NCI-H510A (cell line): ENCODE results near the gene ZNF594.
"Not testable (repeated sequence)": the region's sequence is repeated elsewhere in the genome, so short reads cannot be mapped to it uniquely, and the experiment has no call there.

Source experiments
- DNase-seq: peaks from one replicate; lab custom pipeline; 2025; lab: John Stamatoyannopoulos, UW

Gene ZNF594

GRCh38 chr17:5136580-5137412, 54.9 kb downstream of the ZNF594 start:
- DNase-seq: not testable (repeated sequence)

GRCh38 chr17:5135726-5136579, 55.7 kb downstream of the ZNF594 start:
- DNase-seq: no peak

DNA sequence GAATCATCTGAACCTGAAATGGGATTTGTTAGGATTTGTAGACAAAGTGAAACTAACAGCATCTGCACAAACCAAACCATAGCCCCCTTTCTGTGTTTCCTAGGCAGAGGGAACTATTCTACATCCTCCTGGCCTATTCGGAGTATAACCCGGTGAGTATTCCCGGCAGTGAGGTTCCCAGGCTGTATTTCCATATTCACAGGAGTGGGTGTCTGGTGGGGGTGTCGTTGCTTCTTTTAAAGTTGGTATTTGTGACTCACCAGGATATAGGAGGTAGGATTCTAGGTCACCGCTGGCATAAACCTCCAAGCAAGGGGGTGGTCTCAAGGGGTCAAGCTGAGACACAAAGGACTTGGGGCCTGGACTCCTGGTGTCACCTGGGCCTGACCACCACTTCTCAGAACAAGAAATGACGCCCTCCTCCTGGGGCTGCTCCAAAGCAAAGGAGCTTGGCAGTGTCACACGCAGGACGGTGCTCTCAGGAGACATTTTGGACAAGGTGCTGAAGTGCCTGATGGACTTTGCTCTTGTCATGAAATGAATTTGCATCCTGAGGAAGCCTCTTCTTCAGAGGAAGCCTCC, 56.4 kb downstream of the ZNF594 start:
- not testable (repeated sequence) for DNase-seq

DNA sequence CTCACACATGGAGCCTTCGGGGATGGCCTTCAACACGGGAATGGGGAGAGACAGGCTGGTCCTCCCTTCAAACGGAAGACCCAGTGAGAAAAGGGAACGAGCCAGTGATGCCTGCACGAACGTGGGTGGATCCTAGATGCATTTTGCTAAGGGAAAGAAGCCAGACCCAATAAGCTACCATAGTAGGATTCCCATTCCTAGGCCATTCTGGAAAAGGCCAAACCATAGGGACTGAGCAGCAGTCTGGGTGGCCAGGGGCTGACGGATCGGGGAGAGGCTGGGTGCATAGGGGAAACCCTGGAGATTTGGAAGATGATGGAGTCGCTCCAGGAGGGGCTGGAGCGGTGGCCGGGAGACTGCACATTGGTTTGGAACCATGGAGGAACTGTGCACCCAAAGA, 57.1 kb downstream of the ZNF594 start:
- DNase-seq: not testable (repeated sequence)

DNA sequence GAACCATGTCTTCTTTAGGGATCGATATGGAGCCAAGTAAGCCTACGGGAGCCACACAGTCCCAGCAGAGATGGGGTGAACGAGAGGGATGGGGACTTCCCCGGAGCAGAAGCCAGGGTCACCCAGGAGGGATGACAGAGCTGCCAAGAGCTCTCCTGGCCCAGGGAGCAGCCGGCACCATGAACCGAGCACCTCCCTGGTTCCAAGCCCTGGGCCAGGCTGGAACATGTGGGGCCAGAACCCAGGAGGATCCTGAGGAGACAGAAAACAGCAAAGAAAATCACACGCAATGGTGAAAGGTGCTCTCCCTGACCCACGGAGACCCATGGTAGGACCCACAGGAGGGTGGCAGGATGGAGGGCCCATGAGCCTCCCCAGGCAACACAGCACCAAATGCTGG, 57.7 kb downstream of the ZNF594 start:
- DNase-seq: not testable (repeated sequence)

DNA sequence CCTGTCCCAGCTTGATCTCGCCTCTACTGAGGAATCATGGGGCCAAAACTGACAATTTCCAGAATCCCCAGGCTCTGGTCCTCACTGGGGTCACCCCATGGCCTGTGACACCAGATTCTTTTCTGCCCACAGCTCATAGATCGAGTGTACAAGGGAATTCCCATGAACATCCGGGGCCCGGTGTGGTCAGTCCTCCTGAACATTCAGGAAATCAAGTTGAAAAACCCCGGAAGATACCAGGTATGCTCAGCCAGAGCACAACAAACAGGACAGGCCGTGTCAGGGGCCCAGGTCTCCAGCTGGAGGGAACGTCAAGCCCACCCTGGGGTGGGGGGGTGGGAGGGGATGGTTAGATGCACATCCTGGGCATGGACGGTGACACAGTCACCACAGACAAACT, 58.4 kb downstream of the ZNF594 start:
- no peak for DNase-seq

- not testable (repeated sequence) for DNase-seq
Observed at GRCh38 chr17:5132503-5133225, 59.0 kb downstream of the ZNF594 start.

DNA sequence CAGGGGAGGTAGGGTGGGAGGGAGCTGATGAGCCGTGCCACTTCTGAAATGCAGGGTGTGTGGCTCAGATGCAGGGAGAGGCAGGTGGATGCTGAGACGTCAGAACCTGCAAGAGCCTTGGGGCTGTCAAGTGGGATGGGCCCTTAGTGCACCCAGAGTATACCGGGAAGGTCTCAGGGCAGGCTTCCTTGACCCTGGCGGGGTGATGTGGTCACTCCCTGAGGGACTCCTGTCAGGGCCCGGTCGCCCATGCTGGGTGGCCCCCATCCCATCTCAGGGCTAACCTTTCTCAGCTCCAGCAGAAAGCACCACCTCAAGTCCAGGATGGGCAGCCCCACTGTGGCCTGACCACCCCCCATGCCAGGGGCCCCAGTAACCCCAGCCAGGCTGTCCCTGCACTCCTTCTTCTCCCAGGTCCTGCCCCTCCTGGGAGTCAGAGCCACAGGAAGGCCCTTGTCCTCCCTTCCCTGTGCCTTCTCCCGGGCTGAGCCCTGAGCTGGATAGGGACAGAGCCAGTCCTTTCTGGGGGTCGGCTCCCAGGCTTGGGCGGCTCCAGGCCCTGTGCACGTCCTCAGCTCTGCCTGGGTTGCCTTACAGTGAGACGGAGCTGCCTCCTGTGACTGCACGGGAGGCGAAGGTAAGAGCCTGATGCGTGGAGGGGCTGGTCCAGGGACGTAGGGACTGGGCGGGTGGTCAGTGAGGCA, 59.7 kb downstream of the ZNF594 start:
- DNase-seq: not testable (repeated sequence)

DNA sequence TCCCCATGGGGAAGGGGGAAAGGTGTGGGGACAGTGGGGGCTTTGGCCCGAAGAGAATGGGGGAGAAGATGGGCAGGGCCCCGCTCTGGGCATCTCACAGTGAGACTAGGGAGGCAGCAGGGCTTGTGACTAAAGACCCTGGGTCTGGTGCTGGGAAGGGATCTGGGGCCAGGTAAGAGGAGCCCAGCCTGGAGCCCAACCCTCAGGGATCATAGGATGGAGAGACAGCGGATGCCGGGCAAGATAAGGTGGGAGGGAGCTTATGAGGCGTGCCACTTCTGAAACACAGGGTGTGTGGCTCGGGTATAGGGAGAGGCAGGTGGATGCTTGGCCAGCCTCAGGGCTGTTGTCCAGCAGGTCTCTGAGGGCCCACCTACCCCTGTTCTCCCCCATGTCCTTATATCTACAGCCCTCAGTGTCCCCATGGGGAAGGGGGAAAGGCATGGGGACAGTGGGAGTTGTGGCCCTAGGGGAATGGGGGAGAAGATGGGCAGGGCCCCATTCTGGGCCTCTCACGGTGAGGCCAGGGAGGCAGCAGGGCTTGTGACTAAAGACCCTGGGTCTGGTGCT, 60.4 kb downstream of the ZNF594 start:
- DNase-seq: no peak

DNA sequence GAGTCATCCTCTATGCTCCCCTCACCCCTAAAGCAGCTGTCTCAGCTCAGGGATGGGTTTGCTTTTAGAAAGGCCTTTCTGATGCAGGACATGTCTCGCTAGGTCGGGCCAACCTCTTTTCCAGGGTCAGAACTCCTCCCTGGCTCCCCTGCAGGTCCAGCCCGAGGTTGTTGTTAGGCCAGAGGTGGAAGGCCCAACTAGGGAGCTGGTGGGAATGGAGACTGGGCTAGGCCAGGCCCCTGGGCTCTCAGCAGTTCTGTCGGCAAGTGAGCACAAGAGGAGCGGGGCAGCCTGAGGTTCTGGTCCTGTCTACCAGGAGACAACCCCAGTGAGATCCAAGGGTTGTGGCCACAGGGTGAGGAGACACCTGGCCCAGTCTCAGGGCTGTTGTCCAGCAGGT, 61.0 kb downstream of the ZNF594 start:
- DNase-seq: not testable (repeated sequence)

GRCh38 chr17:5130261-5130660, 61.4 kb downstream of the ZNF594 start:
- not testable (repeated sequence) for DNase-seq

DNA sequence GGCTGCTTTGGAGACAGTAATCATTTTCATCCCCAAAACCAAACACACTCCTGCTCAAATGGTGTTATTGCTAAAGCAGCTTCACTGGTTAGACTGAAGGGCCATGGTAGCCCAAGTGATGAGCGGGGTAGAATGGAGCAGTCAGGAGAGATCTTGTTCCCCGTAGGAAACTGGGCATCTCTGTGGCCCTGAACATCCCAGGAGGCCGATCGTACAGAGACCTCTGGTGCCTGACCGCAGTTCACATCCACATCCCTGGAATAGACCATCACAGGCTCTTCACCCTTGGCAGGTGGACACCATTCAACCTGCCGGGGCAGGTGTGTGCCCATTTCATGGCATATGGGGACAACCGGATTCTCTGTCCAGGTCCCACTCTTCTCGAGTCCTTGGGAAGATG, 61.9 kb downstream of the ZNF594 start:
- not testable (repeated sequence) for DNase-seq
